GM23338 (cell line): ENCODE results near the gene TLNRD1.

Experiments used
- EZH2phosphoT487 ChIP-seq: fragments of 200-600 bp; sonication (generic); IDR thresholded peaks from one replicate; pipeline ENCODE4 v1.8.1; 2018; ENCODE audit warnings: antibody characterized with exemption; ENCODE audit not compliant: unreplicated experiment
- TF ChIP-seq, protein P1 (sequence below), 2 experiments: fragments of 200-600 bp in 1 of 2; sonication (generic) in 1 of 2; conservative IDR thresholded peaks; 2 replicates each; pipeline versions ENCODE4 v1.5.1 to v1.6.1; 2016 to 2017; ENCODE audit warnings: antibody characterized with exemption in 2 of 2, low read depth in 2 of 2, mild to moderate bottlenecking in 2 of 2, moderate library complexity in 1 of 2

DNA sequence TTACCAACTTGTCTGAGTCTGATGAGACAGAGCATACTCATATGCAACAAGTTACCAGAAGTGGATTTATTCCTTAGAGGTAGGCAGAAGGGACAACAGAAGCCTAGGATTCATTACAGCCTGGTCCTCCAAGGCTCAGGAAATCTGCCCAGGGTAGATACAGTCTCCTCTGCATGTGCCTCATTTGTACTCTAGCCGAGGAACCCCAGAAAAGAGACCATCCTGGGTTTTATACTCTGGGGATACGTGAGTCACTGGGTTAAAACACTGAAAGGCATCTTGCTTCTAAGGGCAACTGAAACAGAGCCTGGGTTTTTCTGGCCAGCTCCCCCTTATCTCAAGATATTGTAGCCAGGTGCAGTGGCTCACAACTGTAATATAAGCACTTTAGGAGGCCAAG, 45.6 kb downstream of the TLNRD1 start:
- TF ChIP-seq, protein P1, sequence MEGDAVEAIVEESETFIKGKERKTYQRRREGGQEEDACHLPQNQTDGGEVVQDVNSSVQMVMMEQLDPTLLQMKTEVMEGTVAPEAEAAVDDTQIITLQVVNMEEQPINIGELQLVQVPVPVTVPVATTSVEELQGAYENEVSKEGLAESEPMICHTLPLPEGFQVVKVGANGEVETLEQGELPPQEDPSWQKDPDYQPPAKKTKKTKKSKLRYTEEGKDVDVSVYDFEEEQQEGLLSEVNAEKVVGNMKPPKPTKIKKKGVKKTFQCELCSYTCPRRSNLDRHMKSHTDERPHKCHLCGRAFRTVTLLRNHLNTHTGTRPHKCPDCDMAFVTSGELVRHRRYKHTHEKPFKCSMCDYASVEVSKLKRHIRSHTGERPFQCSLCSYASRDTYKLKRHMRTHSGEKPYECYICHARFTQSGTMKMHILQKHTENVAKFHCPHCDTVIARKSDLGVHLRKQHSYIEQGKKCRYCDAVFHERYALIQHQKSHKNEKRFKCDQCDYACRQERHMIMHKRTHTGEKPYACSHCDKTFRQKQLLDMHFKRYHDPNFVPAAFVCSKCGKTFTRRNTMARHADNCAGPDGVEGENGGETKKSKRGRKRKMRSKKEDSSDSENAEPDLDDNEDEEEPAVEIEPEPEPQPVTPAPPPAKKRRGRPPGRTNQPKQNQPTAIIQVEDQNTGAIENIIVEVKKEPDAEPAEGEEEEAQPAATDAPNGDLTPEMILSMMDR (conservative IDR thresholded peaks at IDR 0.05; ENCODE audit: low read depth in 2 of 2), result no peak
- TF ChIP-seq EZH2phosphoT487, result no peak
